Hepatocyte (in vitro differentiated cells): ENCODE data around the gene ENG. TPM values are rescaled to one million over a fixed set of nuclear protein-coding genes. Genes with fewer than 3 reads are reported as not detected.

Source experiments
- DNase-seq: peaks from one replicate; pipeline ENCODE4 v3.0.0-alpha.2; 2016; ENCODE audit warnings: low spot score
- H2AFZ ChIP-seq: fragments of 200-600 bp; sonication (generic); 2 replicates; pipeline ENCODE4 v1.6.0; 2016; ENCODE audit warnings: antibody characterized with exemption, mild to moderate bottlenecking
- H3K27ac ChIP-seq: fragments of 200-600 bp; sonication (generic); 2 replicates; pipeline ENCODE4 v1.5.1; 2016; ENCODE audit warnings: mild to moderate bottlenecking
- H3K27me3 ChIP-seq: fragments of 200-600 bp; sonication (generic); 2 replicates; pipeline ENCODE4 v1.6.1; 2016
- H3K36me3 ChIP-seq: fragments of 200-600 bp; sonication (generic); replicated peaks from 2 replicates; pipeline ENCODE4 v1.5.1; 2016; ENCODE audit warnings: low read depth; ENCODE audit not compliant: insufficient read depth
- H3K4me1 ChIP-seq: fragments of 200-600 bp; sonication (generic); 2 replicates; pipeline ENCODE4 v1.5.1; 2016; ENCODE audit warnings: mild to moderate bottlenecking, moderate library complexity; ENCODE audit not compliant: insufficient read depth
- H3K4me2 ChIP-seq: fragments of 200-600 bp; sonication (generic); 2 replicates; pipeline ENCODE4 v1.6.0; 2016
- H3K4me3 ChIP-seq: fragments of 200-600 bp; sonication (generic); 2 replicates; pipeline ENCODE4 v1.5.1; 2016; ENCODE audit warnings: mild to moderate bottlenecking
- H3K79me2 ChIP-seq: fragments of 200-600 bp; sonication (generic); 2 replicates; pipeline ENCODE4 v1.6.0; 2017; ENCODE audit warnings: mild to moderate bottlenecking
- H3K9me2 ChIP-seq: fragments of 200-600 bp; sonication (generic); replicated peaks from 2 replicates; pipeline ENCODE4 v1.6.0; 2017; ENCODE audit warnings: mild to moderate bottlenecking; ENCODE audit not compliant: insufficient read depth
- H3K9me3 ChIP-seq: fragments of 200-600 bp; sonication (generic); 2 replicates; pipeline ENCODE4 v1.5.1; 2016; ENCODE audit warnings: low read depth, mild to moderate bottlenecking
- H4K20me1 ChIP-seq: fragments of 200-600 bp; sonication (generic); 2 replicates; pipeline ENCODE4 v1.6.0; 2016; ENCODE audit warnings: mild to moderate bottlenecking; ENCODE audit not compliant: insufficient read depth, poor library complexity, severe bottlenecking
- EZH2 ChIP-seq: fragments of 200-600 bp; sonication (generic); IDR thresholded peaks from 2 replicates; pipeline ENCODE4 v1.6.1; 2016; ENCODE audit warnings: antibody characterized with exemption, mild to moderate bottlenecking, borderline replicate concordance
- EZH2phosphoT487 ChIP-seq: fragments of 200-600 bp; sonication (generic); IDR thresholded peaks from one replicate; pipeline ENCODE4 v1.6.1; 2018; ENCODE audit warnings: antibody characterized with exemption, mild to moderate bottlenecking, low read depth, moderate library complexity; ENCODE audit not compliant: unreplicated experiment, severe bottlenecking
- WGBS: methylation state at CpG from one replicate; pipeline ENCODE4 v1.1.6; 2016; ENCODE audit warnings: low lambda C conversion rate; ENCODE audit errors: missing lambda C conversion rate; 5-methylcytosine and 5-hydroxymethylcytosine counted together
- polyA plus RNA-seq: library from polyadenylated mRNA; unstranded; fragments of >200 nt; fragmentation: Nextera tagmentation; extraction: Ambion mirVana; gene quantifications from 2 replicates; pipeline ENCODE4 v1.2.1, GENCODE V29; 2016
- total RNA-seq: library from RNA; depleted of rRNA; stranded (reverse); fragments of >200 nt; gene quantifications from 2 replicates; pipeline ENCODE4 v1.2.3, GENCODE V29; 2014
- TF ChIP-seq, protein P1 (sequence below): fragments of 200-600 bp; sonication (generic); IDR thresholded peaks from 2 replicates; pipeline ENCODE4 v1.5.1; 2016; ENCODE audit warnings: antibody characterized with exemption, mild to moderate bottlenecking; ENCODE audit not compliant: poor library complexity

ENG gene
- total and polyA plus RNA-seq, 2 experiments from 2014 or later = 6.8 to 21.2 TPM

DNA sequence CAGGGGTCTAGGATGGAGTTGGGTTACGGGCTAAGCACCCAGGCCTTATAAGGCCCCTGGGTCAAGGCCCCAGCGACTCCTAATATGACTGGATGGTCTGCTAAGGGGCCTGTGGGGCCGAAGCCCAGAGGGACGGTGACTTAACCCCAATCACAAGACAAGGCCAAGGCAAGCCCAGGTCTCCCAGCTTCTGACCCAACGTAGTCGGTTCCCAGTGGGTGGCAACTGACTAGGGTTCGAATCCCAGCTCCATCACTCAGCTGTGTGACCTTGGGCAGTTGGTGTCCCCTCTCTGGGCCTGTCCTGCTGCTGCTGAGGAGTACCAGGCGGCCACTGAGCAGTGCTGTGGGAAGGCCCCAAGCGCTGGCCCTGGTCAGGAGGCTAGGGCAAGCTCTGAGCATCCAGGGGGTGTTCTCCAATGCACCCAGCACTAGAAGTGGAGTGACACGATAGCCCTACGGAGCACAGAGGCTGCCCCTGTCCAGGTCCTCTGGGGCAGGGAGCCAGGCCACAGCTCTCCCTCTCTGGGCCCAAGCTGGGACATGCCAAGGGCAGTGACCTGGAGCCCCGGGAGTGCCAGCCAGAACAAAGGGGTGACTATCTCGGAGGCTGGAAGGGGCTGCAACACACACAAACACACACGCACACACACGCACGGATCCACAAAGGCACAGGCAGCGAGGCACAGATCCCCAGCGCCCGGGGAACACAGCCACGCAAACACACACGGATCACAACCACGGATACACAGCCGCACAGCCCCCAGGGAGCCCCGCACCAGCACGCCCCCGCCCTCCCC, 22.5 kb upstream of the ENG start:
- 64% methylated on average over 16 of the region's 26 CpGs for WGBS
- peaks cover 8% of the 10 kb centered on the region for H3K79me2 ChIP-seq
- H3K4me1 ChIP-seq = peaks cover 30% of the 10 kb centered on the region
- H4K20me1 ChIP-seq = no peaks in the 10 kb centered on the region
- no peaks in the 10 kb centered on the region for H3K9me3 ChIP-seq
- no peaks in the 10 kb centered on the region for H3K9me2 ChIP-seq
- no peaks in the 10 kb centered on the region for H3K36me3 ChIP-seq
- H3K4me3 ChIP-seq = peak overlapping the region; percentile 78
- no peak for TF ChIP-seq EZH2
- TF ChIP-seq, protein P1, sequence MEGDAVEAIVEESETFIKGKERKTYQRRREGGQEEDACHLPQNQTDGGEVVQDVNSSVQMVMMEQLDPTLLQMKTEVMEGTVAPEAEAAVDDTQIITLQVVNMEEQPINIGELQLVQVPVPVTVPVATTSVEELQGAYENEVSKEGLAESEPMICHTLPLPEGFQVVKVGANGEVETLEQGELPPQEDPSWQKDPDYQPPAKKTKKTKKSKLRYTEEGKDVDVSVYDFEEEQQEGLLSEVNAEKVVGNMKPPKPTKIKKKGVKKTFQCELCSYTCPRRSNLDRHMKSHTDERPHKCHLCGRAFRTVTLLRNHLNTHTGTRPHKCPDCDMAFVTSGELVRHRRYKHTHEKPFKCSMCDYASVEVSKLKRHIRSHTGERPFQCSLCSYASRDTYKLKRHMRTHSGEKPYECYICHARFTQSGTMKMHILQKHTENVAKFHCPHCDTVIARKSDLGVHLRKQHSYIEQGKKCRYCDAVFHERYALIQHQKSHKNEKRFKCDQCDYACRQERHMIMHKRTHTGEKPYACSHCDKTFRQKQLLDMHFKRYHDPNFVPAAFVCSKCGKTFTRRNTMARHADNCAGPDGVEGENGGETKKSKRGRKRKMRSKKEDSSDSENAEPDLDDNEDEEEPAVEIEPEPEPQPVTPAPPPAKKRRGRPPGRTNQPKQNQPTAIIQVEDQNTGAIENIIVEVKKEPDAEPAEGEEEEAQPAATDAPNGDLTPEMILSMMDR = no peak
- TF ChIP-seq EZH2phosphoT487 = no peak
- H3K4me2 ChIP-seq = peak overlapping the region; percentile 88
- H3K27me3 ChIP-seq = no peaks in the 10 kb centered on the region
- H2AFZ ChIP-seq = peak overlapping the region; percentile 94
- DNase-seq = no peak
- no peak overlapping the region for H3K27ac ChIP-seq

DNA sequence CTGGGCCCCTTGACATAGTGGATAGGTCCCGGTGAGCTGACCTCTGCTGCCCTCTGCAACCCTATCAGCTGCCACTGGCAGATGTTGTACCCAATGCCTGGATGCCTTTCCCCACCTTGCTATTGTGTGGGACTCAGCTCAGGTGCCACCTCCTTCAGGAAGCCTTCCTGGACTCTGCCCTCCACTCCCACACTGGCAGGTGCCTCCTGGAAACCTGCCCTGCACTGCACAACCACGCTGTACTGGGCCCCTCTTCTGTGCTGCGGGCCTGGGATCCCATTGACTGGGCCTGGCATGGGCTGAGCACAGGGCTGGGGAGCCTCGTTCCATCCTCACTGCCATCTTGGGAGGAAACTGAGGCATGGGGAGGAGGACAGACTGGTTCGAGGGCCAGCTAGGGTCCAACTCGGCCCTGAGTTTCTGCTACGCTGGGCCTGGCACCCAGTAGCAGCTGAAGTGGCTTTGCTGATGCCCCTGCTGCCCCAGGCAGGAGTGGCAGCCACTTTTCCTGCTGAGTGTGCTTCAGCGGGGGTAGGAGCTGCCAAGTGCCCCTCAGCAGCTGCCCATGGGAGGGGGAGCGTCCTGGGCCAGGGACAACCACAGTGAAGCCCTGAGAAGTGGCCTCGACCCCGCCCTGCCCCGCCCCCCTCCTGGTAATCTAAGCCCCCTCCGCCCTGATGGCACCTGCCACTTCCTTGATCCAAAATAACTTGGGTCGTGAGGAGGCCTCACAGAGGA, 21.7 kb upstream of the ENG start:
- H4K20me1 ChIP-seq = no peaks in the 10 kb centered on the region
- no peaks in the 10 kb centered on the region for H3K9me2 ChIP-seq
- H3K36me3 ChIP-seq = no peaks in the 10 kb centered on the region
- WGBS = 91% methylated on average over 14 of the region's 14 CpGs
- no peak overlapping the region for H2AFZ ChIP-seq
- no peaks in the 10 kb centered on the region for H3K9me3 ChIP-seq
- H3K4me1 ChIP-seq = peaks cover 30% of the 10 kb centered on the region
- peaks cover 8% of the 10 kb centered on the region for H3K79me2 ChIP-seq
- peak overlapping the region; percentile 88 for H3K4me2 ChIP-seq
- no peak for TF ChIP-seq EZH2
- TF ChIP-seq, protein P1 = no peak
- H3K27ac ChIP-seq = peak overlapping the region; percentile 7
- DNase-seq = no peak
- H3K4me3 ChIP-seq = no peak overlapping the region
- H3K27me3 ChIP-seq = no peaks in the 10 kb centered on the region

DNA sequence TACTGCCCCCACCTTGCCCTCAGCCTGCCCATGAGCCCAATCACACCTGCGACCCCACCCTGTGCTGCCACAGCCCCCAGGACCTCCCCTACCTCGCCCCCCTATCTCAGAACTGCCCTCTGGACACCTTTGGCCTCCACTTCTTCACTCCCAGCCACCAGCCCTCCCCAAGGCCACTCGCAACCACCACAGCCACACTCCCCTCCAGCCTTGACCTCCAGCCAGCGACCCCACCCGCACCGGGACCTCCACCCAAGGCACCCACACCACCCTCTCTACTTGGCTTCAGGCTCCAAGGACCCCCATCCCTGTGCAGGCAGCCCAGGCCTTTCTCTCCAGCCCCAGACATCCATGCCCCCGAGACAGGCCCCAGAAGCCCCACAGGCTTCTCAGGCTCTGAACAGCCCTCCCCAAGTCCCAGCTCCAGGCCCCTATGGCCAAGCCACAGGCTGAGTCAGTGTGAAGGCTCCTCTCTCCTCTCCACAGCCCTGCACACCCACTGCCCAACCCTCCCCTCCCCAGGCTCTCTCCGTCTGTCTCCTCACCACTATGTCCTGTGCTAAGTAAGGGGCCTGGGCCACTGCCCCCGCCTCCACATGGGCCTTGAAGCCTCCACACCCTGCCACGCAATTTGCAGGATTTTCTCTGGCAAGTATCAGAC, 21.0 kb upstream of the ENG start:
- Histone ChIP-seq H3K4me2 (peak overlapping the region; percentile 88), H3K79me2 (peaks cover 8% of the 10 kb centered on the region), H3K36me3 (no peaks in the 10 kb centered on the region), H3K4me3 (no peak overlapping the region), H2AFZ (no peak overlapping the region), H3K9me2 (no peaks in the 10 kb centered on the region), H3K27me3 (no peaks in the 10 kb centered on the region), H4K20me1 (no peaks in the 10 kb centered on the region), H3K27ac (peak overlapping the region; percentile 7), H3K4me1 (peaks cover 30% of the 10 kb centered on the region), H3K9me3 (no peaks in the 10 kb centered on the region)
- DNase-seq = peak; percentile 53
- TF ChIP-seq EZH2 = no peak
- TF ChIP-seq EZH2phosphoT487 = no peak
- TF ChIP-seq, protein P1 = no peak
- WGBS = 84% methylated on average over 7 of the region's 10 CpGs
